Rectal smooth muscle tissue (tissue), 1 donor: ENCODE results near the gene FCHSD2.
"Not testable (repeated sequence)": the region's sequence is repeated elsewhere in the genome, so short reads cannot be mapped to it uniquely, and the experiment has no call there.

Experiments
- H3K27ac ChIP-seq: one replicate; pipeline ENCODE4 v1.7.0; 2013; ENCODE audit warnings: low read depth, low read length, inconsistent platforms
- H3K27me3 ChIP-seq: one replicate; pipeline ENCODE4 v1.7.0; 2013; ENCODE audit warnings: low read length; ENCODE audit not compliant: control insufficient read depth, insufficient read depth
- H3K36me3 ChIP-seq: one replicate; pipeline ENCODE4 v1.7.0; 2013; ENCODE audit warnings: low read length; ENCODE audit not compliant: control insufficient read depth, insufficient read depth
- H3K4me1 ChIP-seq: one replicate; pipeline ENCODE4 v1.7.0; 2013; ENCODE audit warnings: low read length; ENCODE audit not compliant: control insufficient read depth, insufficient read depth
- H3K4me3 ChIP-seq: one replicate; pipeline ENCODE4 v1.7.0; 2013; ENCODE audit warnings: low read length
- H3K9ac ChIP-seq: one replicate; pipeline ENCODE4 v1.7.0; 2013; ENCODE audit warnings: low read length

FCHSD2 gene

DNA sequence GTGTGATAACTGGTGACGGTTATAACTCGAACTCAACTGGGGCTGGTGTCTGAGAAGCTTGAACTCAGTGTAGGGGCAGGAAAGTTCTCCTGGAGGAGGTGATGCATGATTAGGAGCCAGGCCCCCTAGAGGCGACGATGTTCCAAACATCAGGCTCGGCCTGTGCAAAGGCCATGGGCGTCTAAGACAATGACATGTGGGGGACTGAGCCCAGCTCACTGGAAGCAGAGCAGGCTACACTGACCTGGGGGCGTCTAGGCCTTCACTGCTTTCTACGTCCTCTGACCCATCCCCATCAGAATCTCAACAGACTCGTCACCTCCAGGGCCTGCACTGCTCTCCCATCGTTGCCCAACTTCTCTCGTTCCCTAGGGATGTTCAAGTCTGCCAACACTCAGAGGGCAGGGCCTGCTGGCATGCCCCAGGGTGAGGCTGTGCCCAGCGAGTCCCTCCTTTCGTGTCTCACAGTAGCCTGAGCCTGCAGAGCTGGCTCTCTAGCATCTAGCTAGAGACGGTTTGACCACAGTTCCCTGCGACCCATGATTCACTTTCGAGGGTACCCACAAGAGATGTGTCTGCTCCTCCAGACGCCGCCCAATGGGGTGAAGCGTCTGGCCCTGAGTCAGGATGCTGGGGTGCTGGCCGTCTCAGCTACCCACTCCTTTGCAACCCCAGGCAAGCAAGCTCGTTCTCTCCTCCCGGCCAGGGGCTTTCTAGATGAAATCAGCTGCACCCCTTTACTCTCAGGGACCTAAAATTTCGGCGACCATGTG lies 329.0 kb downstream of the FCHSD2 start:
- H3K9ac ChIP-seq, result peak overlapping the region; percentile 91
- peak overlapping the region; percentile 96 for H3K27ac ChIP-seq
- peaks cover 13% of the 10 kb centered on the region for H3K4me1 ChIP-seq
- no peaks in the 10 kb centered on the region for H3K36me3 ChIP-seq
- H3K4me3 ChIP-seq, result peak overlapping the region; percentile 87
- no peaks in the 10 kb centered on the region for H3K27me3 ChIP-seq

DNA sequence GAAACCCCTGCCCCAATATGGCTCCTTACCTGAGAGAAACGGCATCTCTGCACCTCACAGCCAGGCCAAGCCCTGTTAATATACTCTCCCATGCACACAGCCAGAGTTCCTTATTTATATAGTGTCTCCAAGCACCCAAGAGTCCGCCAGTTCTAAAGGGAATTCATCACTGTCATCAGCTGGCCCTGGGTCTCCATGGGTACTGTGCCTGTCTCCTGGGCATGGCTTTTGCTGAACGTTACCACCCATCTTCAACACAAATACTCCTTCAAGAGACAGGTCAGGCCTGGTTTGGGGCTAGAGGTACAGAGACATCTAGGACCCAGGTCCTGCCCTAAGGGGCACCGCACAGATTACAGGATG lies 329.5 kb downstream of the FCHSD2 start:
- H3K4me3 ChIP-seq, result peak overlapping the region; percentile 87
- H3K4me1 ChIP-seq, result peaks cover 13% of the 10 kb centered on the region
- no peaks in the 10 kb centered on the region for H3K27me3 ChIP-seq
- H3K9ac ChIP-seq, result peak overlapping the region; percentile 12
- H3K27ac ChIP-seq, result peak overlapping the region; percentile 96
- no peaks in the 10 kb centered on the region for H3K36me3 ChIP-seq

DNA sequence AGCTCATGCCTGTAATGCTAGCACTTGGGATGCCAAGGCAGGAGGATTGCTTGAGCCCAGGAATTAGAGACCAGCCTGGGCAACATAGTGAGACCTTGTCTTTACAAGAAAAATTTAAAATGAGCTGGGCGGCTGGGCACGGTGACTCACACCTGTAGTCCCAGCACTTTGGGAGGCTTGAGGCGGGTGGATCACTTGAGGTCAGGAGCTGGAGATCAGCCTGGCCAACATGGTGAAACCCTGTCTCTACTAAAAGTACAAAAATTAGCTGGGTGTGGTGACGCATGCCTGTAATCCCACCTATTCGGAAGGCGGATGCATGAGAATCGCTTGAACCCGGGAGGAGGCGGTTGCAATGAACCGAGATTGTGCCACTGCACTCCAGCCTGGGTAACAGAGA lies 330.4 kb downstream of the FCHSD2 start:
- not testable (repeated sequence) for H3K27me3 ChIP-seq, H3K9ac ChIP-seq, H3K4me3 ChIP-seq, H3K36me3 ChIP-seq, H3K27ac ChIP-seq
- H3K4me1 ChIP-seq, result peaks cover 13% of the 10 kb centered on the region

DNA sequence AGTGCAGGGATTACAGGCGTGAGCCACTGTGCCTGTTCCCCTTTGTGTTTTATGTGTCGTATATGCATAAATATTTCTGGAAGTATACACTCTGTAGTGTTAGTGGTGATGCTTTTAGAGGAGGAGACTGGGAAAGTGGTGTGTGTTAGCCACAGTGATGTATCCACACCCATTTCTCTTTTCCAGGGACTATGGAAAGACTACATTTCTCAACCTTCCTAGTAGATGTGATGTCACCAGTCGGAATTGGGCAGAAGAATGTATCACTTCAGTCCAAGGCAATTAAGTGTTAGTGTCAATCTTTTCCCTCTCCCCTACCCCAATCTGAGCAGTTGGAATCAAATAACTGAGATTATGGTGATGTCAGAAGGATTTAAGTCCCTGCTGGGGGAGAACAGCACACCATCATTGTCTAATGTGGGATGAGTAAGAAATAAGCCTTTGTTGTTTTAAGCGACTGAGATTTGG lies 333.8 kb downstream of the FCHSD2 start:
- no peak overlapping the region for H3K9ac ChIP-seq
- H3K27me3 ChIP-seq, result no peaks in the 10 kb centered on the region
- no peaks in the 10 kb centered on the region for H3K36me3 ChIP-seq
- H3K4me1 ChIP-seq, result peaks cover 10% of the 10 kb centered on the region
- no peak overlapping the region for H3K4me3 ChIP-seq
- no peak overlapping the region for H3K27ac ChIP-seq

DNA sequence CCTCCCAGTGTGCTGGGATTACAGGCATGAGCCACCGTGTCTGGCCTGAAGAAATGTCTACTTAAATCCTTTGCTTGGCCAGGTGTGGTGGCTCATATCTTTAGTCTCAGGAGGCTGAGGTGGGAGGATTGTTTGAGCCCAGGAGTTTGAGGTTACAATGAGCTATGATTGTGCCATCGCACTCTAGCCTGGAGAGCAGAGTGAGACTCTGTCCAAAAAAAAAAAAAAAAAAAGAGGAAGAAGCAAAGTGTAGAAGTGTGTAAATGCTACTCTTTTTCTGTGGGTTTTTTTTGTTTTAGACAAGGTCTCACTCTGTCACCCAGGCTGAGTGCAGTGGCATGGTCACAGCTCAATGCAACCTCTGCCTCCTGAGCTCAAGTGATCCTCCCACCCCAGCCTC lies 334.3 kb downstream of the FCHSD2 start:
- H3K4me3 ChIP-seq, result no peak overlapping the region
- no peak overlapping the region for H3K27ac ChIP-seq
- H3K36me3 ChIP-seq, result no peaks in the 10 kb centered on the region
- no peaks in the 10 kb centered on the region for H3K27me3 ChIP-seq
- H3K9ac ChIP-seq, result no peak overlapping the region
- peaks cover 5% of the 10 kb centered on the region for H3K4me1 ChIP-seq

DNA sequence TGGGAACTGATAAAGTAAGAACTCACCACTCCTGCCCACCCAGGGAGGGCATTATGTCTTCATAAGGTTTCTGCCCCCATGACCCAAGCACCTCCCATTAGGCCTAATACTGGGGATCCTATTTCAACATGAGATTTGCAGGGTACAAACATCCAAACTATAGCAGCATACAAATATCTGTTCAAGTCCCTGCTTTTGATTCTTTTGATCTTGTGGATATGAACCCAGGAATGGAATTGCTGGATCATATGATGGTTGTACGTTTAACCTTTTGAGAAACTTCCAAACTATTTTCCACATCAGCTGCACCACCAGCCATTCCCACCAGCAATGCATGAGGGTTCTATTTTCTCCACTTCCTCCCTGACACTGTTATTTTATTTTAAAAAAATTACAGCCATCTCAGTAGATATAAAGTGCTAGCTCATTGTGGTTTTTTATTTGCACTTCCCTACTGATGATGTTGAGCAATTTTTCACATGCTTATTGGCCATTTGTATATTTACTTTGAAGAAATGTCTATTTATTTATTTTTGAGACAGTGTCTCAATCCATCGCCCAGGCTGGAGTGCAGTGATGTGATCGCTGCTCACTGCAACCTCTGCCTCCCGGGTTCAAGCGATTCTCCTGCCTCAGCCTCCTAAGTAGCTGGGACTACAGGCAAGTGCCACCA lies 335.0 kb downstream of the FCHSD2 start:
- H3K9ac ChIP-seq, result no peak overlapping the region
- H3K27me3 ChIP-seq, result no peaks in the 10 kb centered on the region
- H3K4me3 ChIP-seq, result no peak overlapping the region
- H3K36me3 ChIP-seq, result no peaks in the 10 kb centered on the region
- no peaks in the 10 kb centered on the region for H3K4me1 ChIP-seq
- H3K27ac ChIP-seq, result no peak overlapping the region

DNA sequence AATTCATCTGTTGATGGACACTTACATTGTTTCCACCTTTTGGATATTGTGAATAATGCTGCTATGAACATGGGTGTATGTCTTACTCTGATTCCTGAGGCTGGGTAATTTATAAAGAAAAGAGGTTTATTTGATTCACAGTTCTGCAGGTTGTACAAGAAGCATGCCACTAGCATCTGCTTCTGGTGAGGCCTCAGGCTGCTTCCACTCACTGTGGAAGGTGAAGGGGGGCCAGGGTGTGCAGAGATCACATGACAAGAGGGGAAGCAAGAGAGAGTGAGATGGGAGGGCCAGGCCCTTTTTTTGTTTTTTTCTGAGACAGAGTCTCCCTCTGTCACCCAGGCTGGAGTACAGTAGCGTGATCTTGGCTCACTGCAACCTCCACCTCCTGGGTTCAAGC lies 335.7 kb downstream of the FCHSD2 start:
- H3K4me3 ChIP-seq, H3K27me3 ChIP-seq, H3K36me3 ChIP-seq, H3K4me1 ChIP-seq, H3K9ac ChIP-seq, H3K27ac ChIP-seq: not testable (repeated sequence)

DNA sequence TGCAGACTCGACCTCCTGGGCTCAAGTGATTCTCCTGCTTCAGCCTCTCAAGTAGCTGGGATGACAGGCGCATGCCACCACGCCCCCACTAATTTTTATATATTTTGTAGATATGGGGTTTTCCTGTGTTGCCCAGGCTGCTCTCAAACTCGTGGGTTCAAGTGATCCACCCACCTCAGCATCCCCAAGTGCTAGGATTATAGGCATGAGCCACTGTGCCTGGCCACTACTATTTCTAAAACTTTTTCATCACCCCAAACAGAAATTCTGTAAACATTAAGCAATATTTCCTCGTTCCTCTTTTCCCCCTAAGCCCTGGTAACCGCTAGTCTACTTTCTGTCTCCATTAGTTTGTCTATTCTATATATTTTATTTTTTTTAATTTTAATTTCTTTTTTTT lies 336.9 kb downstream of the FCHSD2 start:
- H3K27me3 ChIP-seq, result no peaks in the 10 kb centered on the region
- no peaks in the 10 kb centered on the region for H3K36me3 ChIP-seq
- no peaks in the 10 kb centered on the region for H3K4me1 ChIP-seq
- H3K9ac ChIP-seq, result no peak overlapping the region
- no peak overlapping the region for H3K27ac ChIP-seq
- H3K4me3 ChIP-seq, result no peak overlapping the region

DNA sequence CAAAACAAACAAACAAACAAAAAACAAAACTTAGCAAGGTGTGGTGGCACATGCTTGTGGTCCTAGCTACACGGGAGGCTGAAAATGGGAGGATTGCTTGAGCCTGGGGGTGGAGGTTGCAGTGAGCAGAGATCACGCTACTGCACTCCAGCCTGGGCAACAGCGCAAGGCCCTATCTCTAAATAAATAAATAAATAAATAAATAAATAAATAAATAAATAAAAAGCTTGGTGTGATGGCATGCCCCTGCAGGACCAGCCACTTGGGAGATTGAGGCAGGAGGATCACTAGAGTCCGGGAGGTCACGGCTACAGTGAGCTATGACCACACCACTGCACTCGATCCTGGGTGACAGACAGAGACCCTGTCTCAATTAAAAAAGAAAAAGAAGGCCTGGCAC lies 339.3 kb downstream of the FCHSD2 start:
- no peaks in the 10 kb centered on the region for H3K4me1 ChIP-seq
- no peak overlapping the region for H3K27ac ChIP-seq
- no peak overlapping the region for H3K9ac ChIP-seq
- no peaks in the 10 kb centered on the region for H3K36me3 ChIP-seq
- no peaks in the 10 kb centered on the region for H3K27me3 ChIP-seq
- no peak overlapping the region for H3K4me3 ChIP-seq

DNA sequence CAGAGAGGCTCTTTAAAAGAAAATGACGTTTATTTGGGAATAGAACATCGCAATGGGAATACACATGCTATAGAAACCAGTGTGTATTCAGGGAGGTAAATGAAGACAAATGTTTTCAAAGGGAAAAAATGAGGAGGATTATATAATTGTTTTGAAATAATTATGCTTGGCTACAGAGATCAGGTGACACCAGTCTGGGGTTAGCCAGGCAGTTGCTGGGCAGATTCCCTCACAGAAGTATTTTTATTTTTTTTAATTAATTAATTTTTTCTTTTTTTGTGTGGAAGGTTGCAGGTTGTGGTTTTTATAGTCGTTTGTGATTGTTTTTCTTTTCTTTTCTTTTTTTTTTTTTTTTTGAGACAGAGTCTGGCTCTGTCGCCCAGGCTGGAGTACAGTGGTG lies 342.7 kb downstream of the FCHSD2 start:
- Histone ChIP-seq H3K4me3 (no peak overlapping the region), H3K36me3 (no peaks in the 10 kb centered on the region), H3K9ac (no peak overlapping the region), H3K27ac (no peak overlapping the region), H3K4me1 (peaks cover 1% of the 10 kb centered on the region), H3K27me3 (no peaks in the 10 kb centered on the region)

DNA sequence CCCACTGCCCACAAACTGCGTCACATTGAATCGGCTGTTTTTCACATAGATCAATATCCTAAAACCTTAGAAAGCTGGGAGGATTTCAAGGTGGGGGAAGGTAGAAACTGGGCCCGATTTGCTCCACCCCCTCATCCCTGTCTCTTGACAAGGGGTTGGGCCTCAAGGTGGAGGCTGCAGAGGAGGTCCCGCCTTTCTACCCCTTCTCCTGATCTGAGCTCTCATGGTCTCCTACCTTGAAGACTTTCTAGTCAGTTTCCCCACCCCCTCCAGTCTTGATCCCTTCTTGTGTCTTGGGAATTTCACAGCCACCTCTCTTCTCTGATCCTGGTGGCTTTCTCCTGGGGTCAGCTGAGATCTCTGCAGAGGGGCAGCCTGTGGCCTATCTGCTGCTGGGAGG lies 343.8 kb downstream of the FCHSD2 start:
- H3K4me1 ChIP-seq, result peaks cover 6% of the 10 kb centered on the region
- no peak overlapping the region for H3K9ac ChIP-seq
- H3K4me3 ChIP-seq, result no peak overlapping the region
- H3K27me3 ChIP-seq, result no peaks in the 10 kb centered on the region
- H3K27ac ChIP-seq, result no peak overlapping the region
- H3K36me3 ChIP-seq, result no peaks in the 10 kb centered on the region

DNA sequence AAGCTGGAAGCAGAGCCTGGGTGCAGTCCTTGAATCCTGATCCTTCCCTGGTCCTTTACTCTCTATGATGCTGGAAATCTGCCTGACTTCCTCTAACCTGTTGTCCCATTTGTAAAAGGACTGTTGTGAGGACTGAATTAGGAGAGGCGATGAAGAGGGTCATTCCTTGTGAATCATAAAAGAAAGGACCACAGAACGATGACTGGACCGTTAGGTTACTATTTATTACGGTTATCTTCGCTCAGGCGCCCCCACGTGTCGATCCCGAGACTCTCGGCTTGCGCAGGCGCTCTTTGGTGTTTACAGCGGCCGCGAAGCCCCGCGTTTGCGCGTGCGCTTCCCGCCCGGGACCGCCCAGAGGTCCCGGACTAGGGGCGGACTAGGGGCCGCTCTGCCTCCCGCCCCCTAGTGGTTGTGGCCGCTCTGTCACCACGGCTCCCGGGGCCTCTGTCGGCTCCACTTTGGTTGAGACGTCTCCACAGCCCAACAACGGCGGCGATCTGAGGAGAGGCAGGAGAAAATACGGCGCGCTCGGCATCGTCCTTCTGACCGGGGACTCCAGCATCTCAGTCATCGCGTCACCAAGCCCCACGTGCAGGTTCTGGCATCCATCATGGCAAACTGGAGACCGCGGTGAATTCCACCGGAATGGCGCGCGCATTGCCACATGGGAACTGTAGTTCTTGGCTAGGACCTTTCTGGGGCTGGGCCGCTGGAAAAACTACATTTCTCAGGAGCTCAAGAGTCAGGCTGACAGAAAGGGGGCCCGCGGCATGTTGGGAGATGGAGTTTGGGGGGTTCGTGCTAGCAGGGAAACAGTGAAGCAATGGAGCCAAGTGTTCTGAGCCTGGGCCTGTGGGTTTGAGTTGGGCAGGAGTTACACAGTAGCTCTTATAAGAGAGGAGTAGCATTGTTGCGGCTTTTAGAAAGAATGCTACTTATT lies 348.4 kb downstream of the FCHSD2 start, which contains the start of gene STARD10:
Gene STARD10, minus strand, starts transcription at position 623 of the 943 bp plus-strand sequence. CDS start 12,866 bp downstream, outside the sequence.
- Histone ChIP-seq H3K36me3 (no peaks in the 10 kb centered on the region), H3K4me3 (peak within 1 kb of the TSS; percentile 91), H3K9ac (peak within 1 kb of the TSS; percentile 74), H3K27ac (peak within 1 kb of the TSS; percentile 82), H3K27me3 (no peaks in the 10 kb centered on the region), H3K4me1 (peaks cover 12% of the 10 kb centered on the region)
